ENCODE data around the gene MYH15.

DNA sequence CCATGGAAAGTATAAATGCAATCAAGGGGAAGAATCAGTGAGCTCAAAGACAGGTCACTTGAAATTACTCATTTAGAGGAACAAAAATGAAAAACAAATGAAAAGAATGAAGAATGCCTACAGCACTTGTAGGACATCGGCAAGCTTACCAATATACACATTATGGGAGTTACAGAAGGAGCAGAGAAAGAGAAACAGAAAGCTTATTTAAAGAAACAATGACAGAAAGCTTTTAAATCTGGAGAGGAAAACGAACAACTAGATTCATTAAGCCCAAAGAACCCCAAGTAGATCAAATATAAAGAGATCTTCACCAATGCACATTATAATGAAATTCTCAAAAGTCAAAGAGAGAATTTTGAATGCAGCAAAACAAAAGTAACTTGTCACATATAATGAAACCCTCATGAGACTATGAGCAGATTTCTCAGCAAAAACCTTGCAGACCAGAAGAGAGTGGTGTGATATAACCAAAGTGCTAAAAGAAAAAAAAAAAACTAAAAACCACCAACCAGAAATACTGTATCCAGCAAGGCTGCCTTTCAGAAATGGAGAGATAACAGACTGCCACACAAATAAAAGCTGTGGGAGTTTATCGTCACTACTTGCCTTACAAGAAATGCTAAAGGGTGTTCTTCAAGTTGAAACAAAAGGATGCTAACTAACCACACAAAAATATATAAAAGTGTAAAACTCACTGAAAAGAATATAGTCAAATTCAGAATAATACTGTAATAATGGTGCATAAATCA, 63.1 kb downstream of the MYH15 start:
- TF ChIP-seq, protein P1, sequence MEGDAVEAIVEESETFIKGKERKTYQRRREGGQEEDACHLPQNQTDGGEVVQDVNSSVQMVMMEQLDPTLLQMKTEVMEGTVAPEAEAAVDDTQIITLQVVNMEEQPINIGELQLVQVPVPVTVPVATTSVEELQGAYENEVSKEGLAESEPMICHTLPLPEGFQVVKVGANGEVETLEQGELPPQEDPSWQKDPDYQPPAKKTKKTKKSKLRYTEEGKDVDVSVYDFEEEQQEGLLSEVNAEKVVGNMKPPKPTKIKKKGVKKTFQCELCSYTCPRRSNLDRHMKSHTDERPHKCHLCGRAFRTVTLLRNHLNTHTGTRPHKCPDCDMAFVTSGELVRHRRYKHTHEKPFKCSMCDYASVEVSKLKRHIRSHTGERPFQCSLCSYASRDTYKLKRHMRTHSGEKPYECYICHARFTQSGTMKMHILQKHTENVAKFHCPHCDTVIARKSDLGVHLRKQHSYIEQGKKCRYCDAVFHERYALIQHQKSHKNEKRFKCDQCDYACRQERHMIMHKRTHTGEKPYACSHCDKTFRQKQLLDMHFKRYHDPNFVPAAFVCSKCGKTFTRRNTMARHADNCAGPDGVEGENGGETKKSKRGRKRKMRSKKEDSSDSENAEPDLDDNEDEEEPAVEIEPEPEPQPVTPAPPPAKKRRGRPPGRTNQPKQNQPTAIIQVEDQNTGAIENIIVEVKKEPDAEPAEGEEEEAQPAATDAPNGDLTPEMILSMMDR (conservative IDR thresholded peaks at IDR 0.05; ENCODE audit: low read length), result no peak
- no peak for TF ChIP-seq EZH2phosphoT487 (IDR thresholded peaks at IDR 0.05; ENCODE audit: borderline replicate concordance, low read depth, low read length)

Data from OCI-LY7 (cell line).